Heart left ventricle (tissue), 13 donors: ENCODE data around the gene C21orf91.

Experiments used
- POLR2A ChIP-seq, 2 donors: fragments of 450-650 bp; IDR thresholded peaks; one replicate each; pipeline ENCODE4 v1.6.1; 2017; ENCODE audit warnings: antibody characterized with exemption in 2 of 2, mild to moderate bottlenecking in 2 of 2, moderate library complexity in 2 of 2
- TF ChIP-seq, protein P1 (sequence below), 12 donors: fragments of 200-600 bp; sonication (generic) in 4 of 12; IDR thresholded peaks; one replicate each; pipeline versions ENCODE4 v1.5.0 to v1.8.0; 2018 to 2022; ENCODE audit warnings: antibody characterized with exemption in 12 of 12, mild to moderate bottlenecking in 5 of 12
- donor health status: ischemic (EF 13 %, LVEDD 7.1; RV severe dilation, severe dysfunction).
- donor health status: DM: no; HTN: yes; CAD: no.
- donor health status: DM: no; HTN: no; CAD: no.
- donor health status: ischemic (EF 25% LVEDD 6.9; RV normal size, moderate dysfunction).
- donor health status: ischemic (EF 25% LVEDD 5.7; RV mildly dilated, moderate dysfunction).
- donor health status: ischemic (EF 35%, LVEDD 5.7; RV mildly dilated, moderate dysfunction).
- donor health status: nonischemic (EF 11% LVEDD 7.7; RV severe dilation, severe dysfunction).
- donor health status: DM: yes; HTN: yes; CAD: no.
- donor health status: PGD.
- donor health status: ischemic (EF 29% LVEDD 5.4; RV normal size, mild dysfunction).
- donor health status: nonischemic (EF 23%, LVEDD 6.1; RV moderate dilation, normal function).

DNA sequence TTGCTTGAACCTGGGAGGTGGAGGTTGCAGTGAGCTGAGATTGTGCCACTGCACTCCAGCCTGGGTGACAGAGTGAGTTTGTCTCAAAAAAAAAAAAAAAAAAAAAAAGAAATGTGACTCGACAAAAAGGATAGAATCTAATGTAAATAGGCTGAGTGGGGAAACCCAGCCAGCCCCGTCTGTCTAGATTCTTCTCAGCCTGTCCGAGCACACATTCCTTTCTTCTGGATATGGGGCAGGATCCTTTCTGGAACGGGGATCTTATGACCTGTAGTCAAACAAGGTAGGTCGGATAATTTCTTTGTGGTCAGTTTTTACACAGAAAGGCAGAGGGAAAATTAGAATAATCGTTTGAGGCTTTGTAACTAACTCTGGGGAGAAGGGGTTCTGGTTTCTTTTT, 74.1 kb downstream of the C21orf91 start:
- TF ChIP-seq, protein P1, sequence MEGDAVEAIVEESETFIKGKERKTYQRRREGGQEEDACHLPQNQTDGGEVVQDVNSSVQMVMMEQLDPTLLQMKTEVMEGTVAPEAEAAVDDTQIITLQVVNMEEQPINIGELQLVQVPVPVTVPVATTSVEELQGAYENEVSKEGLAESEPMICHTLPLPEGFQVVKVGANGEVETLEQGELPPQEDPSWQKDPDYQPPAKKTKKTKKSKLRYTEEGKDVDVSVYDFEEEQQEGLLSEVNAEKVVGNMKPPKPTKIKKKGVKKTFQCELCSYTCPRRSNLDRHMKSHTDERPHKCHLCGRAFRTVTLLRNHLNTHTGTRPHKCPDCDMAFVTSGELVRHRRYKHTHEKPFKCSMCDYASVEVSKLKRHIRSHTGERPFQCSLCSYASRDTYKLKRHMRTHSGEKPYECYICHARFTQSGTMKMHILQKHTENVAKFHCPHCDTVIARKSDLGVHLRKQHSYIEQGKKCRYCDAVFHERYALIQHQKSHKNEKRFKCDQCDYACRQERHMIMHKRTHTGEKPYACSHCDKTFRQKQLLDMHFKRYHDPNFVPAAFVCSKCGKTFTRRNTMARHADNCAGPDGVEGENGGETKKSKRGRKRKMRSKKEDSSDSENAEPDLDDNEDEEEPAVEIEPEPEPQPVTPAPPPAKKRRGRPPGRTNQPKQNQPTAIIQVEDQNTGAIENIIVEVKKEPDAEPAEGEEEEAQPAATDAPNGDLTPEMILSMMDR (IDR thresholded peaks at IDR 0.05) = no peak
- no peak for TF ChIP-seq POLR2A (IDR thresholded peaks at IDR 0.05)
